Dendritic cell treated with granulocyte-macrophage colony-stimulating factor and Interleukin-4, amounts not matched to agents 40 ng/mL and 50 ng/mL, for 4 days (primary cell): ENCODE data around the gene CELF2.

Source experiments
- H3K27ac Mint-ChIP-seq: one replicate; pipeline ENCODE4 v1.8.0; 2022; ENCODE audit warnings: mild to moderate bottlenecking, mixed read lengths
- H3K27me3 Mint-ChIP-seq: one replicate; pipeline ENCODE4 v1.8.0; 2022; ENCODE audit warnings: mild to moderate bottlenecking, mixed read lengths
- H3K36me3 Mint-ChIP-seq: one replicate; pipeline ENCODE4 v1.8.0; 2022; ENCODE audit warnings: low read depth, mixed read lengths
- H3K4me1 Mint-ChIP-seq: one replicate; pipeline ENCODE4 v1.8.0; 2022; ENCODE audit warnings: low read depth, mixed read lengths
- H3K4me3 Mint-ChIP-seq: one replicate; pipeline ENCODE4 v1.8.0; 2022; ENCODE audit warnings: mild to moderate bottlenecking, moderate library complexity, mixed read lengths
- H3K9me3 Mint-ChIP-seq: one replicate; pipeline ENCODE4 v1.8.0; 2022; ENCODE audit warnings: mixed read lengths
- intact Hi-C: fragments of 100-400 bp; cut with micrococcal nuclease; formaldehyde crosslinking; loops from one replicate; pipeline ENCODE4 v1.15.0; 2022

CELF2 gene

DNA sequence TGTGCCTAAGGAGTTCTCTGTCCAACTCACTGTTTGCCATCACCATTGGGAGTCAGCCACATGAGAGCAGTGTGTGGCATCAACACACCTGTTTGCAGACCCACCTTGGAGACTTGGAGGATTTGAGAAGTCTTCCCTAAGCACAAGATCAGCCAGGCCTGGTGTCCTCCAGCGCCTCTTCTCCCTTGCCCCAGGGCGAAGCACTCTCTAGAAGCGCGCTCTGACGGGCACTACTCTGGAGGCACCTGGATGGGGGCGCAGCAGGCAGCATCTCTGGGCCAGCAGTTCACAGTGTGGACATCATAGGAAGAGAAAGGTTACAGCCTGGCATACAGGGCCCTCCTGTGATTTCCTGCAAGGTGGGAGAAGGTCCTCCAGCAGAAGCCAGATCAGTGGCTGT lies 289.3 kb downstream of the CELF2 start:
- H3K27ac Mint-ChIP-seq = no peak overlapping the region
- intact Hi-C loops = no loop called here
- peaks cover 34% of the 10 kb centered on the region for H3K9me3 Mint-ChIP-seq
- no peaks in the 10 kb centered on the region for H3K4me1 Mint-ChIP-seq
- no peaks in the 10 kb centered on the region for H3K27me3 Mint-ChIP-seq
- no peak overlapping the region for H3K4me3 Mint-ChIP-seq
- H3K36me3 Mint-ChIP-seq = peaks cover 97% of the 10 kb centered on the region

- Mint-ChIP-seq H3K4me1 (no peaks in the 10 kb centered on the region), H3K27ac (no peak overlapping the region), H3K36me3 (peaks cover 97% of the 10 kb centered on the region)
Measured at GRCh38 chr10:11307937-11308336, 290.3 kb downstream of the CELF2 start.

GRCh38 chr10:11311027-11311426 lies 293.4 kb downstream of the CELF2 start:
- intact Hi-C loops = no loop called here
- no peak overlapping the region for H3K27ac Mint-ChIP-seq
- H3K4me1 Mint-ChIP-seq = peaks cover 9% of the 10 kb centered on the region
- peaks cover 97% of the 10 kb centered on the region for H3K36me3 Mint-ChIP-seq
- H3K9me3 Mint-ChIP-seq = peaks cover 25% of the 10 kb centered on the region
- H3K4me3 Mint-ChIP-seq = no peak overlapping the region
- no peaks in the 10 kb centered on the region for H3K27me3 Mint-ChIP-seq

More at GRCh38 chr10:11307937-11308336, 290.3 kb downstream of the CELF2 start:
- intact Hi-C loops = no loop called here
- H3K4me3 Mint-ChIP-seq = no peak overlapping the region
- H3K9me3 Mint-ChIP-seq = peaks cover 33% of the 10 kb centered on the region
- no peaks in the 10 kb centered on the region for H3K27me3 Mint-ChIP-seq

DNA sequence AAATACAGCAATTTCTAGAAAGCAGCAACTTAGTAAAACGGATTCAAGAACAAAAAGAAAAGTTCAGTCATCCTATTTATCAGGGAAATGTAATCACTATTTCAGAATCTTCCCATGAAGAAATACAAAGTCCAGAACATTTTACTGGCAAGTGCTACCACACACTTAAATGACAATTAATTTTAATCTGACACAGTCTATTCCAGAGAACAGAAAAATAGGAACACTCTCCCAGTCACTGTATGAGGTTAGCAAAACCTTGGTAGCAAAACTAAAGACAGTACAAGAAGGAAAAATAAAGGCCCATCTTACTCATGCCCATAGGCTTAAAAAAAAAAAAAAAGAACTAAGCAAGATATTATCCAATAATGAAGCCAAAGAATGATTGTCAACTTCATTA lies 295.8 kb downstream of the CELF2 start:
- H3K4me1 Mint-ChIP-seq = peaks cover 9% of the 10 kb centered on the region
- no peak overlapping the region for H3K4me3 Mint-ChIP-seq
- peak overlapping the region; percentile 14 for H3K27ac Mint-ChIP-seq

GRCh38 chr10:11317936-11318670 lies 300.4 kb downstream of the CELF2 start:
- no peak overlapping the region for H3K27ac Mint-ChIP-seq
- H3K4me1 Mint-ChIP-seq = peaks cover 9% of the 10 kb centered on the region
- H3K4me3 Mint-ChIP-seq = no peak overlapping the region
- peaks cover 100% of the 10 kb centered on the region for H3K36me3 Mint-ChIP-seq
- no peaks in the 10 kb centered on the region for H3K27me3 Mint-ChIP-seq
- H3K9me3 Mint-ChIP-seq = no peaks in the 10 kb centered on the region
- intact Hi-C loops = no loop called here

More for the DNA sequence above, 295.8 kb downstream of the CELF2 start:
- Mint-ChIP-seq H3K36me3 (peaks cover 97% of the 10 kb centered on the region), H3K27me3 (no peaks in the 10 kb centered on the region), H3K9me3 (peaks cover under 1% of the 10 kb centered on the region)
- intact Hi-C loops = no loop called here

DNA sequence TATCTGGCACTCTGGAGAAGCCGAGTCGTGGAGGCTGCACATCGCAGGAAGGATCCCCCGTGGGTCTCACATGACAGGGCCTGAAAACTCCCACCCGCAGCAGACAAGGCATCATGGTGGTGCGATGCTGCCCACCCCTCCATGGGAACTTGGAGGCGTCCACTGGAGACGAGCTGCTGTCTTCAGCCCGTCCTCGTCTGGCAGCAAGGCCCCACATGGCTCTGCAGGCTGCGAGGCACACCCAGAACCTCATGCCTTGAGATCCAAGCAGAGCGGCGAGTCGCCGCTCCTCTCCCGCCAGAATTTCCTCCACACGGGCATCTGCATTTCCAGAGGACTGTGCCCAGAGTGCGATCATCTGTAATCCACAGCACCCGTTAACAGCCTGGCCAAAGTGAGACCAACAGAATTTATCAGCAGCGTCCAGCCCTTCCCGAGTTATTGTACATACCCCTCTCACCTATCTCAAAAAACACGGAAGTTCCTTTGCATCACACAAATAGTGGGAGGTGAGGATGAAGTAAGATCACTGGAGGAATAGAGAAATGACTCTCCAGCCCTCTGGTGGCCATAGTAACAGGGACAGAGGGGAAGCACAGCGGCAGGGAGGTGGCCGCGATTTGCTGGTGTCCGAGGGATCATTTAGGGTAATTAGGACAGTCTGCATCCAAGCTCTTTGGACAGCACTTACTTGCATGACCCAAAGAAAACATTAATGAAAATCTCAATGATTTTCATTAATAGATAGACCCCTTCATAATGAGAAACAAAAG lies 301.3 kb downstream of the CELF2 start:
- Mint-ChIP-seq H3K9me3 (no peaks in the 10 kb centered on the region), H3K27ac (no peak overlapping the region), H3K27me3 (no peaks in the 10 kb centered on the region), H3K4me1 (peaks cover 7% of the 10 kb centered on the region), H3K4me3 (no peak overlapping the region), H3K36me3 (peaks cover 100% of the 10 kb centered on the region)
- intact Hi-C loops = no loop called here

- Mint-ChIP-seq H3K4me3 (no peak overlapping the region), H3K36me3 (peaks cover 100% of the 10 kb centered on the region), H3K27ac (no peak overlapping the region), H3K27me3 (no peaks in the 10 kb centered on the region), H3K9me3 (no peaks in the 10 kb centered on the region), H3K4me1 (no peaks in the 10 kb centered on the region)
- intact Hi-C loops = no loop called here
Measured at GRCh38 chr10:11319990-11320602, 302.4 kb downstream of the CELF2 start.

GRCh38 chr10:11320809-11321520 lies 303.3 kb downstream of the CELF2 start:
- intact Hi-C loops = no loop called here
- peaks cover 100% of the 10 kb centered on the region for H3K36me3 Mint-ChIP-seq
- H3K4me1 Mint-ChIP-seq = no peaks in the 10 kb centered on the region

GRCh38 chr10:11322698-11323097 lies 305.0 kb downstream of the CELF2 start:
- intact Hi-C loops = no loop called here
- H3K36me3 Mint-ChIP-seq = peaks cover 100% of the 10 kb centered on the region
- no peak overlapping the region for H3K4me3 Mint-ChIP-seq
- peaks cover 3% of the 10 kb centered on the region for H3K4me1 Mint-ChIP-seq
- H3K27ac Mint-ChIP-seq = no peak overlapping the region
- H3K27me3 Mint-ChIP-seq = no peaks in the 10 kb centered on the region
- H3K9me3 Mint-ChIP-seq = no peaks in the 10 kb centered on the region

More at GRCh38 chr10:11320809-11321520, 303.3 kb downstream of the CELF2 start:
- H3K9me3 Mint-ChIP-seq = no peaks in the 10 kb centered on the region
- no peak overlapping the region for H3K27ac Mint-ChIP-seq
- no peak overlapping the region for H3K4me3 Mint-ChIP-seq
- H3K27me3 Mint-ChIP-seq = no peaks in the 10 kb centered on the region

- peaks cover 100% of the 10 kb centered on the region for H3K36me3 Mint-ChIP-seq
- peaks cover 16% of the 10 kb centered on the region for H3K4me1 Mint-ChIP-seq
- H3K27ac Mint-ChIP-seq = no peak overlapping the region
- H3K27me3 Mint-ChIP-seq = no peaks in the 10 kb centered on the region
- no peaks in the 10 kb centered on the region for H3K9me3 Mint-ChIP-seq
- H3K4me3 Mint-ChIP-seq = no peak overlapping the region
- intact Hi-C loops = no loop called here
Measured at GRCh38 chr10:11324761-11325321, 307.2 kb downstream of the CELF2 start.

- H3K4me1 Mint-ChIP-seq = peaks cover 21% of the 10 kb centered on the region
- no peak overlapping the region for H3K27ac Mint-ChIP-seq
- H3K9me3 Mint-ChIP-seq = no peaks in the 10 kb centered on the region
- H3K36me3 Mint-ChIP-seq = peaks cover 99% of the 10 kb centered on the region
- no peak overlapping the region for H3K4me3 Mint-ChIP-seq
- intact Hi-C loops = no loop called here
- H3K27me3 Mint-ChIP-seq = no peaks in the 10 kb centered on the region
Measured at GRCh38 chr10:11325817-11326216, 308.1 kb downstream of the CELF2 start.

DNA sequence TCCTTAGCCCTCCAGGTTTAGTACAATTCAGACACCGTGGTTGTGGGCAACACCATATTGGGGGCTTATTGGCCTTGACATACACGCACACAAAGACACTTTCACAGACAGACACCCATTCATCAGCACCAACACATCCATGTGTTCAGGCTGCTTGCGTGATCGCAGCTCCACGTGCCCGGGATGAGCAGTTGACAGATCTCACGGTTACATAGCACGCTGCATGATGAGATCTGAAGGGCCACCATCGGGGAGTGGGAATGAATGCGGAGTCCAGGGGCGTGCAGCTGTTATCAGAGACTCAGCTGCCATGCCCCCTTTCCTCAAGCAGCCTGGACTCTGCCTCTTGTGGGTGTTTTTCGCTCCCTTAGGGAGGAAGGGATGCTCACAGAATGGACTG lies 308.6 kb downstream of the CELF2 start:
- H3K27me3 Mint-ChIP-seq = no peaks in the 10 kb centered on the region
- peaks cover 21% of the 10 kb centered on the region for H3K4me1 Mint-ChIP-seq
- no peak overlapping the region for H3K27ac Mint-ChIP-seq
- peaks cover 95% of the 10 kb centered on the region for H3K36me3 Mint-ChIP-seq
- H3K4me3 Mint-ChIP-seq = no peak overlapping the region
- intact Hi-C loops = no loop called here
- H3K9me3 Mint-ChIP-seq = no peaks in the 10 kb centered on the region

DNA sequence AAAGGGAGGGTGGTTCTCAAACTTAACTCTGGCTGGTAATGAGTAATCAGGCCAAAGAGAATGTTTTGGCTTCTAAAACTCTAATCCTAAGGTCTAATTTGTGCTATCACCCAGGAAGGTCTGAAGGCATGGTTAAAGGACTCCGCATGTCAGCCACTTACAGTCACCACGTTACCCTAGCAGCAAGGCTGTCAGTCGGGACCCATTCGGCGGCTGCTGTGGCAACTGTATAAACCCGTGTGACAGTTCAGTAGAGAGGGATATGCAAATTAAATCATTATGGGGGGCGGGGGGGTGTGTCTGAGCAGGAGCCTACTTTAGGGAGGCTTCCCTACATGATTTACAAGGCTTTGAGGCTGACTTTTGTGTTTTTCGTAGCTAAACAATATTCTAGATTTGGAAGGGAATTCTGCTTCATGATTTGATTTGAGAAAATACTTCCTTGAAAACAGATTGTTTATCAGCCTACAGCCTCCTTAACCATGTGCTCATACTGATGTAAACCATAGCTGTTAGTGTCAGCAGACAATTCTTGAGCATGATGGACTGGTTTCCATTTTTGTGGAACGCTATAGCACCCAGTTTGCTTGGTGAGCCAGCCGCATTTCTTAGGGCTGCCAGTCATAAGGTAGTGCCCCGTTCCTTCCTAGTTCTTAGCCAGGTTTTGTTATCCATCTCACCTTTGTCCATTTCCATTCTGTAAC lies 309.4 kb downstream of the CELF2 start:
- H3K36me3 Mint-ChIP-seq = peaks cover 95% of the 10 kb centered on the region
- no peak overlapping the region for H3K27ac Mint-ChIP-seq
- no peak overlapping the region for H3K4me3 Mint-ChIP-seq
- H3K9me3 Mint-ChIP-seq = no peaks in the 10 kb centered on the region
- H3K4me1 Mint-ChIP-seq = peaks cover 21% of the 10 kb centered on the region
- intact Hi-C loops = no loop called here
- H3K27me3 Mint-ChIP-seq = no peaks in the 10 kb centered on the region
